Measurements from ENCODE around the gene NELFB.

The NELFB gene

DNA sequence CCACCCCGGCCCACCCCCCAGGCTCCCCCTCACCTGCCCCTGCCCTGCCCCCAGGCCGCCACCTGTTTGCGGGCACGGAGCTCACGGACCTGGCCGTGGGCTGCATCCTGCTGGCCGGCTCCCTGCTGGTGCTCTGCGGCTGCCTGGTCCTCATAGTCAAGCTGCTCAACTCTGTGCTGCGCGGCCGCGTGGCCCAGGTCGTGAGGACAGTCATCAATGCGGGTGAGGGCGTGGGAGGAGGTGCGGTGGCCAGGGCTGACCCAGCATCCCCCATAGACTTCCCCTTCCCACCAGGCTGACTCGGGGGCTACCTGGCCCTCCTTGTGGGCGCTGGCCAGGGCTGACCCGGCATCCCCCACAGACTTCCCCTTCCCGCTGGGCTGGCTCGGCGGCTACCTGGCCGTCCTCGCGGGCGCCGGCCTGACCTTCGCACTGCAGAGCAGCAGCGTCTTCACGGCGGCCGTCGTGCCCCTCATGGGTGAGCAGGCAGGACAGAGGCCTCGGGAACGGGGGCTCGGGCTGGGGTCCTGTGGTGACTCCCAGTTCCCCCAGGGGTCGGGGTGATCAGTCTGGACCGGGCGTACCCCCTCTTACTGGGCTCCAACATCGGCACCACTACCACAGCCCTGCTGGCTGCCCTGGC, 21.0 kb upstream of the NELFB start:
- WGBS, 2 donors (ENCODE audit: extremely low coverage in 2 of 2, insufficient read length in 2 of 2, insufficient replicate concordance in 1 of 2): no CpG with 5 or more reads among the region's 40 CpGs
- Histone ChIP-seq H2BK12ac (ENCODE audit: low read length) (peak overlapping the region; percentile 73), H2AFZ (ENCODE audit: low read length) (no peak overlapping the region)

DNA sequence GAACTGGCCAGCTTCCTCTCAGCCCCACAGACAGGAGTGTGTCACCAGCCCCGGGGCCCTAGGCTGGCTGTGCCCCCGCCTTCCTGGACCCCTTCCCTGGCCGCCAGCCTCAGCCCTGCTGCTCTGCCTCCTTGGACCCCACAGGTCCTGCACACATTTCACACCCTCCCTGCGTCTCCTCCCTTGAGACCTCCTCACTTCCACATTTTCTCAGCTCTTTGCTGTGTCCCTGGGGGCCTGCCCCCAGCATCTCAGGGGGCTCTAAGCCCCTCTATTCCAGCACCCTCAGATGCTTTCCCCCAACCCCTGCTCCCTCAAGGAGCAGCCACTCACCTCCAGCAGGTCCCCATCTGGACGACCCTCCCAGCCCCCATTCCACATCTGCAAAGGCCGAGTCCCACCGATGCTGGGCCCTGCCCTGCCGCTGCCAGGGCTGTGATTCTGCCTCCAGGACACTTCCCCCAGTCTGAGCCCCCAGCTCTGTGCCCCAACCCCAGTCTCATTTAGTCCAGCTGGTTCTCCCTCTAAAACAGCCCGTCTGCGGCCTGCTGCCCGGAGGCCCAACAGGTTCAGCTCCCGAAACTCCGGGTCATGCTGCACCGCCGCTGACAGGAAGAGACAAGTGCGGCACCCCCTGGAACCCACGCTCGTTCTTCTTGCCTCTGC, 20.2 kb upstream of the NELFB start:
- H3K36me3 ChIP-seq (replicated peaks in 1 of 2; ENCODE audit: control insufficient read depth in 2 of 2, insufficient read depth in 2 of 2, low read length in 2 of 2): peaks cover 0 to 5% of the 10 kb centered on the region in 2 donors

More for the DNA sequence above, 21.0 kb upstream of the NELFB start:
- peaks cover 12% of the 10 kb centered on the region for H3K79me1 ChIP-seq (ENCODE audit: low read depth, low read length)
- no peaks in the 10 kb centered on the region for H3K9me3 ChIP-seq (replicated peaks in 1 of 2; ENCODE audit: control insufficient read depth in 2 of 2, insufficient read depth in 1 of 2, low read depth in 1 of 2, low read length in 2 of 2)
- H2AK5ac ChIP-seq (ENCODE audit: low read depth, low read length): peak overlapping the region; percentile 70
- DNase-seq (ENCODE audit: low spot score): no peak
- no peak overlapping the region for H3K4me2 ChIP-seq (ENCODE audit: insufficient read depth, low read length, poor library complexity, severe bottlenecking)
- peak overlapping the region; percentile 81 for H2BK120ac ChIP-seq (ENCODE audit: low read depth, low read length)
- no peak overlapping the region for H2BK15ac ChIP-seq (ENCODE audit: low read length)
- H2BK5ac ChIP-seq (ENCODE audit: low read length): peak overlapping the region; percentile 13
- H3K9ac ChIP-seq (ENCODE audit: low read depth, low read length, poor library complexity): peak overlapping the region; percentile 70
- no peak overlapping the region for H4K8ac ChIP-seq (ENCODE audit: low read depth, low read length)
- H4K91ac ChIP-seq (ENCODE audit: low read depth, low read length, poor library complexity): no peak overlapping the region
- peak overlapping the region; percentile 37 for H3K4ac ChIP-seq (ENCODE audit: low read length)
- H3K23ac ChIP-seq (ENCODE audit: low read depth, low read length, poor library complexity): peak overlapping the region; percentile 73
- peak overlapping the region; percentile 71 for H3K18ac ChIP-seq (ENCODE audit: low read length)
- H3K4me1 ChIP-seq (ENCODE audit: control insufficient read depth in 2 of 2, insufficient read depth in 1 of 2, low read depth in 1 of 2, low read length in 2 of 2): peaks cover 15% of the 10 kb centered on the region in 2 donors
- H3K36me3 ChIP-seq (replicated peaks in 1 of 2; ENCODE audit: control insufficient read depth in 2 of 2, insufficient read depth in 2 of 2, low read length in 2 of 2): peaks cover 0 to 5% of the 10 kb centered on the region in 2 donors
- H3K14ac ChIP-seq (ENCODE audit: low read length): peak overlapping the region; percentile 56
- peaks cover 0 to 7% (median 0%) of the 10 kb centered on the region in 3 experiments for H3K27me3 ChIP-seq (ENCODE audit: control insufficient read depth in 3 of 3, insufficient read depth in 3 of 3, low read depth in 1 of 3, low read length in 3 of 3)
- H3K4me3 ChIP-seq (ENCODE audit: low read length in 2 of 2): no peak overlapping the region
- no peak overlapping the region for H3K27ac ChIP-seq (replicated peaks; ENCODE audit: low read length)

DNA sequence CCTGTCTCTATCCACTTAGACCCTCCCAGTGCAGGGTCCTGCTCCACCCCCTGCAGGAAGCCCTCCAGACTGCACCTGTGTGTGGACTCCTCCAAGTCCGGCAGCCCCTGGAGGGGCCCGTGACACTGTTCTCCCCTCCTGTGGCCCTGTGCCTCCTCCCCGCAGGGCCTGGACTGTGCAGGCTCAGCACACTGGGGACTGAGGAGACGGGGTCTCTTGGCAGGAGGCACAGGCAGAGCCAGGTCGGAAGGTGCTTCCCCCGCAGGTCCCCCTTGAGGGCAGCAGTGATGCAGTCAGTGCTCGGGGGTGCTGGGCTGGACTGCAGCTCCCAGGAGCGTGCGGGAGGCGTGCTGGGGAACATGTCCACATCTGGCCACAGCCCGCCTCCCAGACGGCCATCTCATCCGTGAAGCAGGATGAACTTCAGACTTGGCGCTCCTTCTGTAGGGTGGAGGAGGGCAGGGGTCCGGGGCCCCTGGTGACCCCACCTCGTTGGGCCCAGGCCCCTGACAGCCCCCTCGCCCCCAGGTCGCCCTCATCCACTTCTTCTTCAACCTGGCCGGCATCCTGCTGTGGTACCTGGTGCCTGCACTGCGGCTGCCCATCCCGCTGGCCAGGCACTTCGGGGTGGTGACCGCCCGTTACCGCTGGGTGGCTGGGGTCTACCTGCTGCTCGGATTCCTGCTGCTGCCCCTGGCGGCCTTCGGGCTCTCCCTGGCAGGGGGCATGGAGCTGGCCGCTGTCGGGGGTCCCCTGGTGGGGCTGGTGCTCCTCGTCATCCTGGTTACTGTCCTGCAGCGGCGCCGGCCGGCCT, 19.5 kb upstream of the NELFB start:
- Histone ChIP-seq H3K27me3 (ENCODE audit: control insufficient read depth in 3 of 3, insufficient read depth in 3 of 3, low read depth in 1 of 3, low read length in 3 of 3) (peaks cover 0 to 5% (median 0%) of the 10 kb centered on the region in 3 experiments), H3K23ac (ENCODE audit: low read depth, low read length, poor library complexity) (peak overlapping the region; percentile 89), H2BK5ac (ENCODE audit: low read length) (peak overlapping the region; percentile 53), H3K9ac (ENCODE audit: low read depth, low read length, poor library complexity) (peak overlapping the region; percentile 70), H2BK120ac (ENCODE audit: low read depth, low read length) (no peak overlapping the region), H2AFZ (ENCODE audit: low read length) (no peak overlapping the region), H3K9me3 (replicated peaks in 1 of 2; ENCODE audit: control insufficient read depth in 2 of 2, insufficient read depth in 1 of 2, low read depth in 1 of 2, low read length in 2 of 2) (no peaks in the 10 kb centered on the region), H3K4me2 (ENCODE audit: insufficient read depth, low read length, poor library complexity, severe bottlenecking) (peak overlapping the region; percentile 0), H3K36me3 (replicated peaks in 1 of 2; ENCODE audit: control insufficient read depth in 2 of 2, insufficient read depth in 2 of 2, low read length in 2 of 2) (peaks cover 0 to 5% of the 10 kb centered on the region in 2 donors), H4K8ac (ENCODE audit: low read depth, low read length) (peak overlapping the region; percentile 65), H2AK5ac (ENCODE audit: low read depth, low read length) (peak overlapping the region; percentile 99), H3K27ac (replicated peaks; ENCODE audit: low read length) (no peak overlapping the region), H3K79me1 (ENCODE audit: low read depth, low read length) (peaks cover 12% of the 10 kb centered on the region), H2BK15ac (ENCODE audit: low read length) (no peak overlapping the region), H3K14ac (ENCODE audit: low read length) (no peak overlapping the region), H3K4me3 (ENCODE audit: low read length in 2 of 2) (no peak overlapping the region), H3K4ac (ENCODE audit: low read length) (peak overlapping the region; percentile 37), H2BK12ac (ENCODE audit: low read length) (peak overlapping the region; percentile 58), H3K4me1 (ENCODE audit: control insufficient read depth in 2 of 2, insufficient read depth in 1 of 2, low read depth in 1 of 2, low read length in 2 of 2) (peaks cover 15% of the 10 kb centered on the region in 2 donors), H3K18ac (ENCODE audit: low read length) (peak overlapping the region; percentile 85), H4K91ac (ENCODE audit: low read depth, low read length, poor library complexity) (no peak overlapping the region)
- DNase-seq (ENCODE audit: low spot score): no peak
- WGBS, 2 donors (ENCODE audit: extremely low coverage in 2 of 2, insufficient read length in 2 of 2, insufficient replicate concordance in 1 of 2): no CpG with 5 or more reads among the region's 35 CpGs

More for the DNA sequence above, 20.2 kb upstream of the NELFB start:
- Histone ChIP-seq H2BK5ac (ENCODE audit: low read length) (peak overlapping the region; percentile 53), H3K27me3 (ENCODE audit: control insufficient read depth in 3 of 3, insufficient read depth in 3 of 3, low read depth in 1 of 3, low read length in 3 of 3) (peaks cover 0 to 5% (median 0%) of the 10 kb centered on the region in 3 experiments), H3K9ac (ENCODE audit: low read depth, low read length, poor library complexity) (peak overlapping the region; percentile 70), H4K8ac (ENCODE audit: low read depth, low read length) (peak overlapping the region; percentile 65), H3K27ac (replicated peaks; ENCODE audit: low read length) (no peak overlapping the region), H2BK15ac (ENCODE audit: low read length) (no peak overlapping the region), H2AK5ac (ENCODE audit: low read depth, low read length) (peak overlapping the region; percentile 99), H2BK12ac (ENCODE audit: low read length) (no peak overlapping the region), H2BK120ac (ENCODE audit: low read depth, low read length) (no peak overlapping the region), H3K14ac (ENCODE audit: low read length) (peak overlapping the region; percentile 71), H3K4me1 (ENCODE audit: control insufficient read depth in 2 of 2, insufficient read depth in 1 of 2, low read depth in 1 of 2, low read length in 2 of 2) (peaks cover 15% of the 10 kb centered on the region in 2 donors), H3K23ac (ENCODE audit: low read depth, low read length, poor library complexity) (peak overlapping the region; percentile 73), H4K91ac (ENCODE audit: low read depth, low read length, poor library complexity) (no peak overlapping the region), H3K4me3 (ENCODE audit: low read length in 2 of 2) (no peak overlapping the region), H3K9me3 (replicated peaks in 1 of 2; ENCODE audit: control insufficient read depth in 2 of 2, insufficient read depth in 1 of 2, low read depth in 1 of 2, low read length in 2 of 2) (no peaks in the 10 kb centered on the region), H2AFZ (ENCODE audit: low read length) (no peak overlapping the region), H3K4me2 (ENCODE audit: insufficient read depth, low read length, poor library complexity, severe bottlenecking) (no peak overlapping the region), H3K79me1 (ENCODE audit: low read depth, low read length) (peaks cover 12% of the 10 kb centered on the region), H3K18ac (ENCODE audit: low read length) (peak overlapping the region; percentile 28), H3K4ac (ENCODE audit: low read length) (peak overlapping the region; percentile 26)
- WGBS, 2 donors (ENCODE audit: extremely low coverage in 2 of 2, insufficient read length in 2 of 2, insufficient replicate concordance in 1 of 2): no CpG with 5 or more reads among the region's 18 CpGs
- no peak for DNase-seq (ENCODE audit: low spot score)

Data from neuronal stem cell (in vitro differentiated cells).